SH-SY5Y (cell line): ENCODE results near the gene AGAP1.
A peak's percentile ranks its signal among the peaks of the same experiment; 100 is the strongest.

Experiments used
- GATA2 ChIP-seq: IDR thresholded peaks from 2 replicates; pipeline ENCODE4 v1.6.1; 2011; ENCODE audit warnings: mild to moderate bottlenecking, low read depth, low read length
- GATA3 ChIP-seq: IDR thresholded peaks from 2 replicates; pipeline ENCODE4 v1.6.1; 2011; ENCODE audit warnings: low read depth, mild to moderate bottlenecking, low read length, moderate library complexity

The AGAP1 gene

DNA sequence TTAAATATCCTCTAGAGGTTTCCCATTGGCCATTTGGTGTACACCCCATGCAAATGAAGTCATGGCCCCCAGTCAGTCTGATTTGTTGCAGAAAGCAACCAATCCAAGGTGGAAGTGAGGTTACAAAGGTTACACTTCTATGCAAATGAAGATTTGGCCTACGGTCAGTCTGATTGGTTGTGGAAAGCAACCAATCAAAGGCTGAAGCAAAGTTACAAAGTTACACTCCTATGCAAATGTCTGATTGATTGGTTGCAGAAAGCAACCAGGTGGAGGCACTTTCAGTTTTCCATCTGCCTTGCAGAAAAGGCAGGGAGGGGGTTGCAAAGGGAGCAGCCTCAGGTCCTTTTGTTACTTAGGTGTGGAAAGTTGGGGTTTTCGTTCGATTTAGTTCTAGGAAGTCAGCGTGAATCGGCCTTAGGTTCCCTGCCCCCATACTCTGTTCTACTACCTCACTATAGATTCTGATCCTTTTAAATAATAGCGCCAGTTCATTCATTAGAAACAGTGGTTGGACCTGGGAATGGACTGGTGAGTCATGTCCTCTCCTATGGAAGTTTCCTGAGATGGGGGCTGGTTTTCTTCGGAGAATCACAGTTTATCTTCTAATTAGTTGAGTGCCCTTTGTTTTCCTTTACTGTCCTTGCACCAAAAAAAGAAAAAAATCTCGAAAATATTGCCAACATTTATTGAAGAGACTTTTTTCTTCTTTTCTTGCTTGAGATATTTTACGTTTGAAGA lies 279.5 kb downstream of the AGAP1 start:
- TF ChIP-seq GATA3 (no peak), GATA2 (no peak)

DNA sequence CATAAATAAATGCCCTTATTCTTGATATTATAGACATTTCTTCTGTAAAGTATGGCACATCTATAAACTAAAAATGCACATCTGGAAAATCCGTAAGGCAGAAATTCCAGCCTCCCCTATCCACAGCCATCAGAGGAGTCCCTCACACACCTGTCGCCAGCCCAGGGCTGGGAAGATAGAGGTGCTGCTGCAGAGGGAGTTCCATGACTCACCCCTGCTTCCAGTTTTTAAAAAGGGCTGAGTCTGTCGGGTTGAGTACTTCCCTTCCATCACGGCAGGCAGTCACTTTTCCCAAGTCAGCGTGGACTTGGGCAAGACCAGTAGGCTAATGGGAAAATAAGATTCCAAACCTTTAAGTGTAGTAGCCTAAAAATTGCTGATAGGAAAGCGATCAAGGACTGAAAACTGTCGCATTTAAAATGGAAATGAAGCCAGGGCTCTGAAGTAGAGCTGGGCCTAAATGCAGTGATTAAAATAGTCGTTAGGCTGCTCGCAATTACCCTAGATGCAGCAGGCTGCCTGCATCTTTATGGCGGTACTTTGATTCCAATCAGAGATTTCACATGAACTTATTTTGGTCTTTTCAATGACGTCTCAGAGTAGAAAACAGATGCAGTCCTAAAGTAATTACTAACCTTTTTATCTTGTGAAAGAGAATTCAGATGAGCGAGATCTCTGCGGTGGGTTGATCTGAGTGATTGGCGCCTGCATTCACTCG lies 280.5 kb downstream of the AGAP1 start:
- peak; percentile 43; the same call in 1 of the 2 replicates for TF ChIP-seq GATA2
- TF ChIP-seq GATA3 = no peak

DNA sequence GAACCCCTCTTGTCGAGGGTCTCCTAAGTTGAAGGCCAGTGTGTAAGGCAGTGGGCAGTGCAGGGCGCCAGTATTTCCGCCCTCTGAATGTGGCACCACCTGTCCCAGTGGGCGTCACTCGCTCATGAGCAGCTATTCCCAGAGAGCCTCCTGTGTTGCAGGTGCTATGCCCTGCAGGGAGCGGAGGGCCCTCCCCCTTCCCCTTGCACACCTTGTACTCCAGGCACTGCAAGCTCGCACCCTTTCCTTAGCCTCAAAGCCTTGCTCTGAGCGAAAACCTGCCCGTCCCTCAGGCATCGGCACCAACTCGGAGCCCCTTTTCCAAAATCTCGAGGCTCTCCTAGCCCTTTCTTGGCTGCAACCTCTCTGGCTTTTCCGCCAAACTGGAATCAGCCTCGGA lies 282.7 kb downstream of the AGAP1 start:
- no peak for TF ChIP-seq GATA3
- no peak for TF ChIP-seq GATA2

DNA sequence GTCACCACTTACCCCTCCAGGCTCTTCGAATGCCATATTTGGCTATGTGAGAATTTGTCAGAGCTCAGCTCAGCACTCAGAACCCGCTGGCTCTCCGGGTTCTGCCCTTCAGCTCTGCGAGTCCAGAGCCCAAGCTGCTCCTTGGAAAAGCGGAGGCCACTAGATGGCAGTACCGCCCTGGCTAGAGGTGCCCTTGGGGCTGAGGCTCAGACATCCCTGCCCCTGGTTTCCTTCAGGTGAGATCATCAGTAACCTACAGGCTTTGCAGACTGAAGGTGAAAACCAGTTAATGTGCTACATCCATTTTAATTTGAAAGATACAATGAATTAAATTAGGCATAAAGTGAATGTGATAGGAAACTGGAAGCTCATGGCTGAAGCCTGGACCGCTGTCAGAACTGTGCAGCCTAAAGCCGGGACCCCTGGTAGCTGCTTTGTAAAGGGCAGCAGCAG lies 285.6 kb downstream of the AGAP1 start:
- TF ChIP-seq GATA2 (no peak), GATA3 (no peak)

DNA sequence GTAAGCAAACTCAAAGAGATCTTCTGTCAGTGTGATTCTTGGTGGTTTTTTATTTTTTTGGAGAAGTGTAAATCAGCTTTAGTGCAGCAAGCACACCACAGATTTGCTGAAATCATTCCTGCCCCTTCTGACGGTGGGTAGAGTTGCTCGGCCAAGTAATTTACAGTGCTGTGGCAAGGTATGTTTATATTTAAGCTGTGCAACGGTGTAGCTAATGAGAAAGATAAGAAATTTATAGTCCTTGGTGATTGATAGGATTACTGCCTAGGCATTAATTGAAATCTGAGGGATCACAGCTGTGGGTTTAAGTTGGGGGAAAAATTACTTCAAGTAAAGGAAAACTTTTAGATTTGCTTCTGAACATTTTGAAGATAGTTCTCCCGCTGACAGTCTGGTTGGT lies 286.6 kb downstream of the AGAP1 start:
- TF ChIP-seq GATA3 = no peak
- TF ChIP-seq GATA2 = no peak

DNA sequence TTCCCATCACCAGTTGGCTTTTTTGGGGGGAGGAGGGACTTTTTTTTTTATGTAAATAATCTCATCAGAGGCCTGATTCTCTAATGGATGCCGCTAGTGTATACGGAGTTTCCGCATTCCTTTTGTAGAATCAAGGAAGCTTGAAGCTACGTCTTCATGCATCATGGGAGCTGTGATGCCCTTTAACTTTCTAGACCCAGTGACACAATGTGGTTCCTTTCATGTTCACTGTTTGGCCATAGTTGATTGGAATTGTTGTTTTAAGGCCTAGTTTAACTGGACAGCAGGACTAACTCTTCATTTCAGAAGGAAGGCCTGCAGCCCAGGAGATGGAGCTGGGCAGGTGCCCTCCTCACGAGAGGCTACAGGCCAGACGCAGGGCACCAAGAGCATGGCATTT lies 287.9 kb downstream of the AGAP1 start:
- TF ChIP-seq GATA3 (no peak), GATA2 (no peak)

DNA sequence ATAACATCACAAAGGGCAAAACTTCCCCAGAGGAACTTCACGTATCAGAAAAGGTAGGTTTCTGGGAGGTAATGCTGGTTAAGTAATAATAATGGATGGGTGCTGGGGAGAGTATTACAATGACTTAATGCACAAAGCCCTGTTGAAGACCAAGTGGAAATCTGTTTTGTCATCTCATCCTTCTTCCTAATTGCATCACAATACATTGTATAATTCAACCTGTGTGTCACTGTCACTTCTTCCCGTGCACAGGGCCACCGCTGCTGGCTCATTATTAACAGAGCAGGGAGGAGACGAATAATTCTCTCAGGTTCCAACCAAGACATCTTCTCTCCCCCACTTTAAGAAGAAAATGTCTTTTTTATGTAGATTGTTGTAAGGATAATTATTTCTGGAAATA lies 290.9 kb downstream of the AGAP1 start:
- no peak for TF ChIP-seq GATA3
- no peak for TF ChIP-seq GATA2

DNA sequence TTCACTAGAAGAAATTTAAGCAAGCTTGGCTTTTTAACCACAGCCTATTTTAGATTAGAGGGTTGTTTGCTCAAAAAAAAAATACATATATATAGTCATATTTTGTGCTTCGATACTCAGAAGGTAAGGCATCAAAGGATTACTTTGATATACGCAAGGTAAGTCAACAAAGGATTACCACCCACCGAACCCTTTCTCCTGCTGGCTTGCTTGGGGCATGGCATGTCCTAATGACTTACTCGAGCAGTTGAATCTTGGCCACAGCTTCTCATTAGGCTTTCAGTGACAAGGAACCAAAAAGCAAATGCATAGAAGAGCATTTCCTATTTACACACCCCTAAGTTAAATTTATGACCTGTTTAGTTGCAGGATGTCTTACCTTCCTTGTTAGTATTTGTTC lies 295.7 kb downstream of the AGAP1 start:
- TF ChIP-seq GATA2 = no peak
- TF ChIP-seq GATA3 = no peak

DNA sequence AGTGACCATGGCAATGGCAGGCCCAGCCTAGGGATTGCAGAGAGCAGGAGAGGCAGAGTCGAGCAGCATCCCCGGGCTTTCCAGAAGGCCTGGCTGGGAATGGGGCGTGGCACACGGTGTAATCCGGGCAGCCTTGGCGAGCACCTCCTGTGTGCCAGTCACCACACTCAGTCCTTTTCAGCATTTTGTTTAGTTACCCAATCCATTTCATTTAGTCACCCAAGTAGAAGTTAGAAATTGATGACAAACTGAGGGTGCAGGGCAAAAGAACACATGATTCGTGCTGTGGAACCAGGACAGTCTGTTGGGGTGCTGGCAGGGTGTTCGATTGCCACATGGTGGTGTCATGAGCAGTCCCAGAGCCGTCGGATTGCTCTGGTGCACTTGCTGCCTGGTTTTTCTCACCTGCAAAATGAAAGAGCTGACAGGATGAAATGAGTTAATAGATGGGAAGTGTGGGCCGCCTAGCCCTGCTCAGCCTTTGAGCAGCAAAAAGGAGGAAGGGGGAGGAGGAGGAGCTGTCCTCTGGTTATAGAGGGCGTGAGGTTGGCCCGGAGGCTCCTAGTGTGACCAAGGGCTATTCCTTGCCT lies 299.4 kb downstream of the AGAP1 start:
- TF ChIP-seq GATA2 = no peak

DNA sequence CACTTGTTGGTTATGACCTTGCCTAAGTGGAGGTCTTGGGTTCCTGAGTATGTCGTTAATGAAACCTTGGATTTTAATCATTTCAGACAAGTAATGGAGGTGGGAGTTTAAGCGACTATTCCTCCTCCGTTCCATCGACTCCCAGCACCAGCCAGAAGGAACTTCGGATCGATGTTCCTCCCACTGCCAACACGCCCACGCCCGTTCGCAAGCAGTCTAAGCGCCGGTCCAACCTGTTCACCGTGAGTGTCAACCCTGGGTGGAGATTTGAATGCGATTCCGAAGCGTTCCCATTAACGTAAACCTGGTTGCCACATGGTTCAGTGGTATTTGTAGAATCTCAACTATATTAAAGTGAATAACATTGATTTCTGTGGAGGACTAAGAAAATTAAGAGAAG lies 305.4 kb downstream of the AGAP1 start:
- TF ChIP-seq GATA3 = no peak
- TF ChIP-seq GATA2 = no peak

DNA sequence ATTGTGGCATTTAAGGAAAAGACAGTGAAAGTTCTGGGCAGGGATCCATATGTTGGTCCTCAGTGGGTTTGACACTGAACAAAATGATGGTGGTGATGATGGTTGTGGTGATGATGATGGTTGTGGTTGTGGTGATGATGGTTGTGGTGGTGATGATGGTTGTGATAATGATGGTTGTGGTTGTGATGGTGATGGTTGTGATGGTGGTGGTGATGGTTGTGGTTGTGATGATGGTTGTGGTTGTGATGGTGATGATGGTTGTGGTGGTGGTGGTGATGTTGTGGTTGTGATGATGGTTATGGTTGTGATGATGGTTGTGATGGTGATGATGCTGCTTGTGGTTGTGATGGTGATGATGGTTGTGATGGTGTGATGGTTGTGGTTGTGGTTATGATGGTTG lies 308.7 kb downstream of the AGAP1 start:
- TF ChIP-seq GATA2 = no peak
- TF ChIP-seq GATA3 = no peak

DNA sequence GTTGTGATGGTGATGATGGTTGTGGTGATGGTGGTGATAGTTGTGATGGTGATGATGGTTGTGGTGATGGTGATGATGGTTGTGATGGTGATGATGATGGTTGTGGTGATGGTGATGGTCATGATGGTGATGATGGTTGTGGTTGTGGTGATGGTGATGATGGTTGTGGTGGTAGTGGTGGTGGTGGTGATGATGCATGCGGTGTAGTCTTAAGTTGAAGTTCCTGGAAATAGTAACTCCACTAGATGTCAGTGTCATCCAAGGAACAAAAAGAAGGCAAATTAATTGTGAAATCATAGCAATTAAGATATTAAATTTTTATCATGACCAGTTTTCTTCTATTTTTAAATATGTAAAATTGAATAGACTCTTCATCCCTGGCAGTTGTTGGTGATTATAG lies 309.2 kb downstream of the AGAP1 start:
- no peak for TF ChIP-seq GATA3
- no peak for TF ChIP-seq GATA2

DNA sequence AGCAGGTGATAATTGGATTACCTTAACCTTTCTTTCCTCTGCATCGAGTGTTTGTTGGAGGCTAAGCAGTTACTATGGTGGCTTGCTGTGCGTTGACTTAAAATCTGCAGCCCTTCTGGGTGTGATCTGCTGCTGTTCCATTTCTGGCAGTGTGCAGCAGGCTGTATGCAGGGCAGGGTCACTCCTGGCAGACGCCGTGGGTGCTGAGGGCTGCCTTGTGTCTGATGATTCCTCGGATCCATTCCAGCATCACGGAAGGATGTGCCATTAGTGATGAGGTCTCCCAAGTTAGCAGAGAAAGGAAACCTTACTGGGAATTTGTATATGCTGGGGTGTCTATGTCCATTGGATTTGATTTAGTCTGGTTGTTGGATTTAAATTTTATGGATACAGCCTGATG lies 310.8 kb downstream of the AGAP1 start:
- TF ChIP-seq GATA3 (no peak), GATA2 (no peak)

DNA sequence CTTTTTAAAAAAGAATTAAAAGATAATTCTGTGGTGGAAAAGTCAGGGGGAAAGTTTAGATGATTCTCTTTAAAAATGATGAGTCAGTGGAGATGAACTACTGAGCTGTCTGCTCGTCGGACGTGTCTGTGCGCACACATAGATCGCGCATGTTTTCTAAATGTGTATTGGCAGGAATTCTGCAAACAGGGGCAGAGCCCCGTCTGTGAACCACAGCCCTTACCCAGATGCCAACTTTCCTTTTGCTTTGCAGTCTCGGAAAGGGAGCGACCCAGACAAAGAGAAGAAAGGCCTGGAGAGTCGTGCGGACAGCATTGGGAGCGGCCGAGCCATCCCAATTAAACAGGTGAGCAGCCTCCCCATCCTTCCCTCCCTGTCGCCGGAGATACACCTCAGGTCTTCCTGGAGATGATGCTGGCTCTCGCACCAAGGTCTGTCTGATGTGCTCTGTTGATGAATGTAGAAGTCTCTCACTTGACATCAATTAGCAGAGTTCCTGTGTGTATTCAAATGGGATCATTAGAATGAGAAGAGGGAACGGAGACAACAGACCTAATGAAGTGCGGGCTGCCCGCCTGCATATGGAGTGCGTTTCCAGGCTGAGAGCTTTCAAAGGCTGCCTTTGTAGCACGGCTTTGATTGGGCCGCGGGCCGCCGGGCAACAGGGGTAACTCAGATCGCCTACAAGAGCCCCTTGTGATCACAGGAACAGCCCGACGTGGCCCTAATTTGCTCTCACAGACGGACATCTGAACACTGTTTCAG lies 313.3 kb downstream of the AGAP1 start:
- no peak for TF ChIP-seq GATA2
- TF ChIP-seq GATA3 = no peak

DNA sequence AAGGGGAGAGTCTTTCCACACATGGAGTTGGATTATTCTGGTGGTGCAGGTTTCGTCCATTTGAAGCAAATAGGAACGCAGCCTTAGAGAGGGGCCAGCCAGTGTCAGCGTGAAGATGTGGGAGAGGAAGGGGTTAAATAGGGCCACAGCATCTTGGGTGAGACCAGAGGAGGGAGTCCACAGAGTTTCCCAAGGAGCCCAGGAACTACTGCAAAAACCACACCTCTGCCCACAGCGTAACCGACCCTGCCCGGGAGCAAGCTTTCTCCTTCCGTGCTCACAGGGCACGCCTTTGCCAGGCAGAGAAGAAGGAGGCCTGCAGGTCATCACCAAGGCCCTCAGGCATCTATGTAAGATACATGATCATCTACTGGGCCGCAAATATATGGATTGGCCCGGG lies 314.5 kb downstream of the AGAP1 start:
- no peak for TF ChIP-seq GATA2
- TF ChIP-seq GATA3 = no peak
